Left lung (tissue), 10 donors: ENCODE data around the gene CDK12. TPM values are rescaled to one million over a fixed set of nuclear protein-coding genes. Genes with fewer than 3 reads are reported as not detected.

Experiments used
- ATAC-seq: fragments of 200-7000 bp; cut with Tn5 transposase; one replicate; pipeline ENCODE4 v1.9.1; 2020; ENCODE audit warnings: moderate library complexity
- DNase-seq, 4 donors: peaks; one replicate each; pipeline ENCODE4 v3.0.0-alpha.2; 2013 to 2020
- H3K27ac ChIP-seq, 2 donors: fragments of 200-600 bp; sonication (generic) in 1 of 2; one replicate each; pipeline versions ENCODE4 v1.5.0 to v1.8.0; 2020 to 2021
- H3K27me3 ChIP-seq, 2 donors: fragments of 200-600 bp; sonication (generic) in 1 of 2; one replicate each; pipeline versions ENCODE4 v1.5.0 to v1.8.0; 2020 to 2021
- H3K36me3 ChIP-seq, 2 donors: fragments of 200-600 bp; sonication (generic) in 1 of 2; one replicate each; pipeline versions ENCODE4 v1.5.0 to v1.8.0; 2020 to 2021
- H3K4me1 ChIP-seq, 2 donors: fragments of 200-600 bp; one replicate each; pipeline ENCODE4 v1.8.0; 2021
- H3K4me3 ChIP-seq, 2 donors: fragments of 200-600 bp; sonication (generic) in 1 of 2; one replicate each; pipeline versions ENCODE4 v1.5.0 to v1.8.0; 2020 to 2021; ENCODE audit warnings: mild to moderate bottlenecking in 1 of 2
- H3K9me3 ChIP-seq, 2 donors: fragments of 200-600 bp; sonication (generic) in 1 of 2; one replicate each; pipeline versions ENCODE4 v1.5.0 to v1.8.0; 2020 to 2021
- intact Hi-C, 2 donors: fragments of 100-400 bp; cut with DNase I; formaldehyde crosslinking; loops; one replicate each; pipeline versions ENCODE4 v1.11.2 to v1.14.2; 2022
- polyA plus RNA-seq, 6 donors: library from polyadenylated mRNA; unstranded; fragments of 120-200 nt; gene quantifications; one replicate each; pipeline ENCODE4 v1.2.1, GENCODE V29; 2013; ENCODE audit not compliant: insufficient read length in 6 of 6
- total RNA-seq, 2 donors: library from RNA; stranded (reverse); fragmentation: NEBNext Ultra II Directional; extraction: Animal tissue kit (Norgen Biotek cat#: 25700); gene quantifications; one replicate each; pipeline ENCODE4 v1.2.1, GENCODE V29; 2021
- TF ChIP-seq, protein P1 (sequence below), 2 donors: fragments of 200-600 bp; sonication (generic) in 1 of 2; IDR thresholded peaks; one replicate each; pipeline versions ENCODE4 v1.5.0 to v1.8.0; 2021; ENCODE audit warnings: antibody characterized with exemption in 2 of 2
- donor health status: DM: no; HTN: yes; CAD: no.
- donor health status: DM: no; HTN: no; CAD: no.

Gene CDK12
- total and polyA plus RNA-seq, 8 donors, result 43.9 to 77.3 (median 69.6) TPM

DNA sequence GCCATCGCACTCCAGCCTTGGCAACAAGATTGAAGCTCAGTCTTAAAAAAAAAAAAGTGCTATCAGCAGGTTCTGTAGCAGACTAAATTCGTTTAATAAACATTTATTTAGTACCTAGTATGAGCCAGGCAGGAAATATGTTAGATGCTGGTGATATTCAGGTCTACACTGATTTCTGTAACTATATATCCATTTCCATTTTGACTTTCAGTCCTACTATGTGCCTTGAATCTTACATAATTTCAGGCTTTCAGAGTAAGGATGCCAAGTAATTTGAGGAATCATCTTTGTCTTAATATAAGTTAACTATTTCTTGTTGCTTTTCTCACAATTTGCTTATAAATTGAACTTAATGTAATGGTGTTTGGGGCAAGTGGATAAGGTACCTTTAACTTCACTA is 46.2 kb downstream of the CDK12 start:
- intact Hi-C loops, result no loop called here
- Histone ChIP-seq H3K27ac (no peak overlapping the region), H3K27me3 (no peaks in the 10 kb centered on the region), H3K4me3 (no peak overlapping the region), H3K4me1 (no peaks in the 10 kb centered on the region), H3K36me3 (peaks cover 0 to 99% of the 10 kb centered on the region in 2 donors), H3K9me3 (no peaks in the 10 kb centered on the region)
- TF ChIP-seq, protein P1, sequence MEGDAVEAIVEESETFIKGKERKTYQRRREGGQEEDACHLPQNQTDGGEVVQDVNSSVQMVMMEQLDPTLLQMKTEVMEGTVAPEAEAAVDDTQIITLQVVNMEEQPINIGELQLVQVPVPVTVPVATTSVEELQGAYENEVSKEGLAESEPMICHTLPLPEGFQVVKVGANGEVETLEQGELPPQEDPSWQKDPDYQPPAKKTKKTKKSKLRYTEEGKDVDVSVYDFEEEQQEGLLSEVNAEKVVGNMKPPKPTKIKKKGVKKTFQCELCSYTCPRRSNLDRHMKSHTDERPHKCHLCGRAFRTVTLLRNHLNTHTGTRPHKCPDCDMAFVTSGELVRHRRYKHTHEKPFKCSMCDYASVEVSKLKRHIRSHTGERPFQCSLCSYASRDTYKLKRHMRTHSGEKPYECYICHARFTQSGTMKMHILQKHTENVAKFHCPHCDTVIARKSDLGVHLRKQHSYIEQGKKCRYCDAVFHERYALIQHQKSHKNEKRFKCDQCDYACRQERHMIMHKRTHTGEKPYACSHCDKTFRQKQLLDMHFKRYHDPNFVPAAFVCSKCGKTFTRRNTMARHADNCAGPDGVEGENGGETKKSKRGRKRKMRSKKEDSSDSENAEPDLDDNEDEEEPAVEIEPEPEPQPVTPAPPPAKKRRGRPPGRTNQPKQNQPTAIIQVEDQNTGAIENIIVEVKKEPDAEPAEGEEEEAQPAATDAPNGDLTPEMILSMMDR (IDR thresholded peaks at IDR 0.05), result no peak
- ATAC-seq, result no peak
- DNase-seq, result no peak

DNA sequence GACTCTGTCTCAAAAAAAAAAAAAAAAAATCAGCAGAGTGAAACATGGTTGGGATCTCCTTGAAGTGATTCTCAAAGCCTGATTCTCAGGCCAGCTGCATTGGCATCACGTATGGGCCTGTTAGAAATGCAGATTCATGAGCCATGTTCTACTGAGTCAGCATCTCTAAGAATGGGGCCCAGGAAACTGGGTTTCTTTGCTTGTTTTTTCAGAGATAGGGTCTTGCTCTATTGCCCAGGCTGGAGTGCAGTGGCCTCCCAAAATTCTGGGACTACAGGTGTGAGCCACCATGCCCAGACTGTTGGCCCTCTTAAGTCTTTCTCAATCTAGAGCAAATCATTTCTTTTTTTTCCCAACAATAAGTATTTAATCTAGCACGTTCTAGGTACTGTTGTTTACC is 47.7 kb downstream of the CDK12 start:
- Histone ChIP-seq H3K36me3 (peaks cover 0 to 99% of the 10 kb centered on the region in 2 donors), H3K27me3 (no peaks in the 10 kb centered on the region), H3K4me1 (no peaks in the 10 kb centered on the region), H3K27ac (no peak overlapping the region), H3K4me3 (no peak overlapping the region), H3K9me3 (no peaks in the 10 kb centered on the region)
- intact Hi-C loops, result no loop called here
- ATAC-seq (no peak), DNase-seq (no peak)
- TF ChIP-seq, protein P1 (IDR thresholded peaks at IDR 0.05), result no peak

DNA sequence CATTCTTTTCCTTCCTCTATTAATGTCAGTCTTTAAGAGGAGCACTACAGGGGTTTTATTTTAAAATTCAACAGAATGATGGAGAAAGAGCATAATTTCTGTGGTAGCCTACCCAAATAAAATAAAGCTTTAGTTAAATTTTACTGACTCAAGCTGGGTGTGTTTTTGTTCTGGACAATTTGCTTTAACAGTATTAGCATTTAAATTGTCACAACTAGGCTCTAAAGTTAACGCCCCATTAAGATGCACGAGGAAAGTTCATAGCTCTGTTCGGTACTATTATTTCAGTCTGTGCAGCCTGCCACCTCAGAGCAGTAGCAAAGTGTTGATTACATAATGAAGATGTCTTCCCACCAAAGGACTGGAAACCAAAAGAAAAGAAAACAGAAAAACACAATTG is 52.0 kb downstream of the CDK12 start:
- no peaks in the 10 kb centered on the region for H3K4me1 ChIP-seq
- intact Hi-C loops, result no loop called here
- TF ChIP-seq, protein P1 (IDR thresholded peaks at IDR 0.05), result no peak
- H3K9me3 ChIP-seq, result no peaks in the 10 kb centered on the region
- no peaks in the 10 kb centered on the region for H3K27me3 ChIP-seq
- peaks cover 0 to 100% of the 10 kb centered on the region in 2 donors for H3K36me3 ChIP-seq
- no peak for DNase-seq
- ATAC-seq, result no peak
- H3K4me3 ChIP-seq, result no peak overlapping the region
- no peak overlapping the region for H3K27ac ChIP-seq

DNA sequence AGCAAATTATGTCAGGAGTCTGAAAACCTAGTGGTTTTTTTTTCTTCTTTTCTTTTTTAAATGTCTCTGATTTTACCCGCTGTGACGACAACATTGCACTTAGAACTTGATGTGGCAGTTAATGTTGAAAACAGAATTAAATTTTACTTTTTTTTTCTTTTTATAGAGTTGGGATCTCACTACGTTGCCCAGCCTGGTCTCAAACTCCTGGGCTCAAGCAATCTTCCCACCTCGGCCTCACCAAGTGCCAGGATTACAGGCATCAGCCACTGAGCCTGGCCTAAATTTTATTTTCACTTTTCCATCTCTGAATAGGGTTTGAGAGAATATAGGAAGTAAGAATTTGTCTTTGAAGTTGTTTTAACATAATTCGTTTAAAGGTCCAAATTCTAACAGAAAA is 52.6 kb downstream of the CDK12 start:
- ATAC-seq (no peak), DNase-seq (no peak)
- Histone ChIP-seq H3K4me1 (no peaks in the 10 kb centered on the region), H3K4me3 (no peak overlapping the region), H3K36me3 (peaks cover 0 to 100% of the 10 kb centered on the region in 2 donors), H3K9me3 (no peaks in the 10 kb centered on the region), H3K27ac (no peak overlapping the region), H3K27me3 (no peaks in the 10 kb centered on the region)
- intact Hi-C loops, result no loop called here
- TF ChIP-seq, protein P1 (IDR thresholded peaks at IDR 0.05), result no peak

DNA sequence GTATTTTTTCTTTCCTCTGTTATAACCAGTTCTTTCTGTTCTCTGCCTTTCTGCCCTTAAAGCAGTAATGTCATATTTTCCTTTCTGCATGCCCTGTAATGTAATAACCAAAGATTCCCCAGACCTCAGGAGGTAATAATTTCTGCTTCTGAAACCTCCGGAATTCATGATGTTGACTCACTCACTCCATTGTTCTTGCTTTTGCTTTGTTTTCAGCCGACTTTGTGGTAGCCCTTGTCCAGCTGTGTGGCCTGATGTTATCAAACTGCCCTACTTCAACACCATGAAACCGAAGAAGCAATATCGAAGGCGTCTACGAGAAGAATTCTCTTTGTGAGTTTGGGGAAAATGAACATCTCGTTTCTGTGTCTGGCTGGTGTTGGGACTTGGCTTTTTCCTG is 55.9 kb downstream of the CDK12 start:
- intact Hi-C loops, result no loop called here
- peaks cover 0 to 100% of the 10 kb centered on the region in 2 donors for H3K36me3 ChIP-seq
- no peaks in the 10 kb centered on the region for H3K9me3 ChIP-seq
- H3K4me3 ChIP-seq, result no peak overlapping the region
- H3K27ac ChIP-seq, result no peak overlapping the region
- no peaks in the 10 kb centered on the region for H3K4me1 ChIP-seq
- no peaks in the 10 kb centered on the region for H3K27me3 ChIP-seq
- TF ChIP-seq, protein P1 (IDR thresholded peaks at IDR 0.05), result no peak
- no peak for ATAC-seq
- DNase-seq, result no peak
